GM15510 (cell line): ENCODE measurements around the gene FOXN4.

Experiments used
- POLR2A ChIP-seq: IDR thresholded peaks from 3 replicates; pipeline ENCODE4 v1.6.1; 2011; ENCODE audit warnings: borderline replicate concordance; ENCODE audit not compliant: insufficient read length; ENCODE audit errors: extremely low read depth

FOXN4 gene, protein sequence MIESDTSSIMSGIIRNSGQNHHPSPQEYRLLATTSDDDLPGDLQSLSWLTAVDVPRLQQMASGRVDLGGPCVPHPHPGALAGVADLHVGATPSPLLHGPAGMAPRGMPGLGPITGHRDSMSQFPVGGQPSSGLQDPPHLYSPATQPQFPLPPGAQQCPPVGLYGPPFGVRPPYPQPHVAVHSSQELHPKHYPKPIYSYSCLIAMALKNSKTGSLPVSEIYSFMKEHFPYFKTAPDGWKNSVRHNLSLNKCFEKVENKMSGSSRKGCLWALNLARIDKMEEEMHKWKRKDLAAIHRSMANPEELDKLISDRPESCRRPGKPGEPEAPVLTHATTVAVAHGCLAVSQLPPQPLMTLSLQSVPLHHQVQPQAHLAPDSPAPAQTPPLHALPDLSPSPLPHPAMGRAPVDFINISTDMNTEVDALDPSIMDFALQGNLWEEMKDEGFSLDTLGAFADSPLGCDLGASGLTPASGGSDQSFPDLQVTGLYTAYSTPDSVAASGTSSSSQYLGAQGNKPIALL

GRCh38 chr12:109308534-109309380 lies at the start of gene FOXN4:
TSS of gene FOXN4 (minus strand) at chr12:109309284. CDS start at chr12:109308321, 963 bp downstream.
- no peak for TF ChIP-seq POLR2A

DNA sequence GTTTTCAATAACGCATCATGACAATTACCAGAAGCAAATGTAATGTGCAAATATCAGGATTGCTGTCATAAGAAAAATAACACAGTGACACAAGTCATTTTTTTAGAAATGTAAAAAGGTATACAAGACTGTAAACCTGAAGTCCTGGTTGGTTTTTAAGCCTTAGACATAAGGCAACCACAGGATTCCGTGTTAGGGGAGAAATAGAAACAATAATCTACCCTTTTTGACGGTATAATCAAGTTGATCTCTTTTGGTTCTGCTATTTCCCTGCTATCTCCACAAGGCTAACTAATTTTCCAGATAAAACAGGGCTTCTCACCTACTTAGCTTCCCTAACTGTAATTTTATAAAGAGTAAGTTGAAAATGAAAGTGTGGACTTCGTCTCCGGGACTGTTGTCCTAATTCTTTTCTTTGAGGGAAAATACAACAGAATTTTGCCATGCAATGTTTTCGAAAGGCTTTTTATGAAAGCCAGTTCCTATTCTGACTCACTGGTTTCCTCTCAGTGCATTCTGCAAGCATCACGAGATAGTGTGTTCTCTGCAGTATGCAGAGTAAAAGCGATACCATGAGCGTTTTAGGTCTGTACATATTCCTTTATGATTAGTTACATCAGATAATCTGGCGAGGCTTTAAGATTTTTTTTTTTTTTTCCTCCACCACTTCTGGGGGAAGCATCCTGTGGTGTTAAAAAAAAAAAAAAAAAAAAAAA lies 49.2 kb upstream of the FOXN4 start:
- TF ChIP-seq POLR2A = no peak

DNA sequence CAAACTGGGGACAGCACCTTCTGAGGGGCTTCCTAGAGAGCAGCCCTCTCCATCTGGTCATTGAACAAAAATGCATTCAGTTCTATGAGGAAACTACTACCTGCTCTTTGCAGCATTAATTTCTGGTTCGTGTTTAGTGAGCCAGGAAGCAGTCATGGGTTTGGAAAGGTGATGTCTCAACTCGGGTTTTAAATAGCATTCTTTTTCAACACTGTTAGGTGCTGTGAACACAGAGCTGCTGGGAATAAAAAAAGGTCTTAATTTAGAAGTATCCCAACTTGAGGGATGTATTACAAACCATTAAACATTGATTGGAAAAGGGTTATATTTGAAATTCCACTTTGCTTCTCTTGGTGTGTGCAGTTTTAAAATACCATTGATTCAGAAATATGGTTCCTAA lies 47.9 kb upstream of the FOXN4 start:
- no peak for TF ChIP-seq POLR2A

GRCh38 chr12:109356577-109356976 lies 47.5 kb upstream of the FOXN4 start:
- no peak for TF ChIP-seq POLR2A

DNA sequence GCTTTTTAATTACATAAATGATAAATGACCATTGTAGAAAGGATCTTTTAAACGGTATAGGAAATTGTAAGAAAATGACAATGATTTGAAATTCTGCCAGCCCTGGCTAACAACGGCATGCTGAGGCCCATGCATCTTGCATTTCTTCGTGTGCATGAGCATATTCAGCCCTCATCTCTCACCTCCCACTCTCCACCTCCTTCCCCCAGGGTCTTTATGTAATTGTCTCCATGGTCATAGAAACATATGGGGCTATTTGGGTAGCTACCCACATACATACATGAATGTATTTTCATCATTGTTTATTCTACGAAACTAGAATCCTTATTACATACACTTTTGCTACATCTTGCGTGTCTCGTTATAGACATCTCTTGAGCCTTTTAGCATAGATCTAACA lies 43.1 kb upstream of the FOXN4 start:
- no peak for TF ChIP-seq POLR2A

DNA sequence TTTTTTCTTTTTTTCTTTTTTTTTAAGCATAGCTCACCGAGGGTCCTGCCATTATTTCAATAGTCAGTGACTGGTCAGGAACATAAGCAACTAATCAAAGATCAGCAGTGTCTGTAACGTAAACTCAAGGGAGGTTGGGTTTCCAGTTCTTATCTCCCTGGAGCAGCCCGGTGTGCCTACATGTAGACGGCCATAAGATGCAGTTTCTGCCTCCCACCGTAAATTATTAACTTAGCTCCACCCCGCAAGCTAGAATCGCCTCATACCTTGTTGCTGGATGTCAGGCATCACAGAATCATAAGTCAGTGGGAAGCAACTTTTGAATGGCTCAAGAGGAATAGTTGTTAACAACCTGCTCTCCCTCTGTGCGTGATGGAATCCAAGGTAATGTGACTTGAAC lies 38.5 kb upstream of the FOXN4 start, which contains the start of gene MYO1H:
Gene MYO1H, plus strand, starts transcription at position 312 of the 400 bp plus-strand sequence. Its CDS starts 61 bp downstream, at position 373.
- no peak for TF ChIP-seq POLR2A

DNA sequence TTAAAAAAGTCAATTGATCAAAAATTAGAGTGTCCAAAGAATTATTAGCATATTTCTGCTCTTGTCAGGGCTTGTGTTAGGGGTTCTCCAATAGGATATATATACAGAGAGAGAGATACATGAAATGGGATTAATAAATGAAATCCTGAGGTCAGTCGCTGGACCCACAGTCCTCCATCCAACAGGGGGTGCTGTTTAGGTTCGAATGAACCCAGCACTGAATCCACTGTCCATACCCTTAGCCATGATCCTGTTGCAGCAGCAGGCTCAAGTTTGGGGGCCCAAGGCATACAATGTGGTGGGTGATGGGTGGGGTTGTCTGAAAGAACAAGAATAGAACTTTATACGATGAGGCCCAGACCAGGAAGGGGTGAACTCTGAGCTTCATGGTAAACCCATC lies 37.8 kb upstream of the FOXN4 start:
- TF ChIP-seq POLR2A = no peak

DNA sequence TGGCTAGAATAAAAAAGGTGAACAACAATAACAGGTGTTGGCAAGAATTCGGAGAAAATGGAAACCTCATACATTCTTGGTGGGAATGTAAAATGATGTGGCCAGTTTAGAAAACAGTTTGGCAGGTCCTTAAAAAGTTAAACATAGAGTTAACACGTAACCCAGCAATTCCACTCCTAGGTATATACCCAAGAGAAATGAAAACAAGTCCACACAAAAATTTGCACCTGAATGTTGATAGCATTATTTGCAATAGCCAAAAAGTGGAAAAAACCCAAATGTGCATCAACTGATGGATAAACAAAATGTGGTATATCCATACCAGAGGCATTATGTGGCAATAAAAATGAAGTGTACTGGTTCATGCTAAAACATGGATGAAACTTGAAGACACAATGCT lies 36.3 kb upstream of the FOXN4 start:
- TF ChIP-seq POLR2A = no peak

GRCh38 chr12:109343677-109344076 lies 34.6 kb upstream of the FOXN4 start:
- TF ChIP-seq POLR2A = no peak

DNA sequence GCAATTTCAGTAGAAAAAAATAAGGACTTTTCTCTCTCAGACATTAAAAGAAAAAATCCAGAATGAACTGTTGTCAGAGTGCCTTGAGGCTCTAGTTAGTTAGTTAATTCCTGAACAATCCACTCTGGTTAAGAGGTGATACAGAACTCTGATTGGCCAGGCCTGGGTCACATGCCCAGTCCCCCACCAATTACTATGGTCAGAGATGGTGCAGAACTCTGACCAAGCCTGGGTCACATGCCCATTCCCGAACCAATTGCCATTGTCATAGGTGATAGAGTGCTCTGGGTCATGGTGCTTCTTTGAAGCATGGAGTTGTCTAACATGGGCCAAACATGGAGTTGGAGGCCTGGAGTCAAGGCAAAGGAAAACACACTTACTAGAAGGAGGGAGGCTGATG lies 27.5 kb upstream of the FOXN4 start:
- no peak for TF ChIP-seq POLR2A

GRCh38 chr12:109334887-109335286 lies 25.8 kb upstream of the FOXN4 start:
- TF ChIP-seq POLR2A = no peak

GRCh38 chr12:109331301-109331952 lies 22.3 kb upstream of the FOXN4 start:
- no peak for TF ChIP-seq POLR2A

GRCh38 chr12:109330282-109331230 lies 21.5 kb upstream of the FOXN4 start:
- no peak for TF ChIP-seq POLR2A
